HG03064 (cell line): Measurements from ENCODE around the gene GNB1L.
"Not testable (repeated sequence)": the region's sequence is repeated elsewhere in the genome, so short reads cannot be mapped to it uniquely, and the experiment has no call there.

Experiments used
- ATAC-seq: cut with Tn5 transposase; IDR thresholded peaks from one replicate; pipeline ENCODE4 v1.9.1; 2021; ENCODE audit warnings: low read depth; ENCODE audit not compliant: unreplicated experiment

Gene GNB1L

GRCh38 chr22:19800306-19800705 lies 54.4 kb downstream of the GNB1L start:
- no peak for ATAC-seq

- ATAC-seq = no peak
Measured at GRCh38 chr22:19799322-19800190, 55.1 kb downstream of the GNB1L start.

- no peak for ATAC-seq
Measured at GRCh38 chr22:19798891-19799293, 55.8 kb downstream of the GNB1L start.

GRCh38 chr22:19798003-19798665 lies 56.5 kb downstream of the GNB1L start:
- ATAC-seq = no peak

- ATAC-seq = no peak
Measured at GRCh38 chr22:19797086-19798002, 57.3 kb downstream of the GNB1L start.

GRCh38 chr22:19796160-19796559 lies 58.5 kb downstream of the GNB1L start:
- no peak for ATAC-seq

GRCh38 chr22:19795617-19796008 lies 59.1 kb downstream of the GNB1L start:
- no peak for ATAC-seq

GRCh38 chr22:19793661-19794310 lies 60.9 kb downstream of the GNB1L start:
- ATAC-seq = no peak

GRCh38 chr22:19793161-19793560 lies 61.5 kb downstream of the GNB1L start:
- no peak for ATAC-seq

GRCh38 chr22:19792383-19792896 lies 62.2 kb downstream of the GNB1L start:
- ATAC-seq = not testable (repeated sequence)

- no peak for ATAC-seq
Measured at GRCh38 chr22:19791894-19792293, 62.8 kb downstream of the GNB1L start.

- no peak for ATAC-seq
Measured at GRCh38 chr22:19791243-19791642, 63.4 kb downstream of the GNB1L start.

- no peak for ATAC-seq
Measured at GRCh38 chr22:19789828-19790227, 64.8 kb downstream of the GNB1L start.

- no peak for ATAC-seq
Measured at GRCh38 chr22:19789406-19789805, 65.3 kb downstream of the GNB1L start.

GRCh38 chr22:19788661-19789225 lies 65.9 kb downstream of the GNB1L start:
- ATAC-seq = no peak

GRCh38 chr22:19787849-19788141 lies 66.9 kb downstream of the GNB1L start:
- ATAC-seq = no peak

- ATAC-seq = no peak
Measured at GRCh38 chr22:19786959-19787848, 67.5 kb downstream of the GNB1L start.

- ATAC-seq = no peak
Measured at GRCh38 chr22:19786264-19786585, 68.4 kb downstream of the GNB1L start.
